GM10266 (cell line): Measurements from ENCODE around the gene NPB.
A peak's percentile ranks its signal among the peaks of the same experiment; 100 is the strongest.

Experiments
- DNase-seq: peaks from one replicate; pipeline ENCODE4 v3.0.0; 2012; ENCODE audit errors: extremely low spot score
- CTCF ChIP-seq: IDR thresholded peaks from 2 replicates; pipeline ENCODE4 v1.5.1; 2012; ENCODE audit warnings: mild to moderate bottlenecking, low read depth; ENCODE audit not compliant: control insufficient read depth, insufficient read depth; ENCODE audit errors: missing control alignments

The NPB gene

GRCh38 chr17:81871387-81872230 lies 30.4 kb upstream of the NPB start:
- TF ChIP-seq CTCF, result peak; percentile 47
- peak; percentile 99 for DNase-seq

- no peak for TF ChIP-seq CTCF
These were observed 24.5 kb upstream of the NPB start for GRCh38 chr17:81877569-81877968.

GRCh38 chr17:81878294-81878693 lies 23.7 kb upstream of the NPB start:
- TF ChIP-seq CTCF, result no peak
- DNase-seq, result no peak

More at GRCh38 chr17:81877569-81877968, 24.5 kb upstream of the NPB start:
- DNase-seq, result no peak

- DNase-seq, result no peak
- TF ChIP-seq CTCF, result no peak
These were observed 22.9 kb upstream of the NPB start for GRCh38 chr17:81879121-81879520.

GRCh38 chr17:81884520-81884919 lies 17.5 kb upstream of the NPB start:
- no peak for TF ChIP-seq CTCF
- no peak for DNase-seq

- DNase-seq, result no peak
- TF ChIP-seq CTCF, result no peak
These were observed 17.1 kb upstream of the NPB start for GRCh38 chr17:81884968-81885367.

- TF ChIP-seq CTCF, result no peak
- DNase-seq, result no peak
These were observed 16.6 kb upstream of the NPB start for GRCh38 chr17:81885454-81885853.
